ENCODE data around the gene CLDN4.
"Not testable (repeated sequence)": the region's sequence is repeated elsewhere in the genome, so short reads cannot be mapped to it uniquely, and the experiment has no call there.

Gene CLDN4

DNA sequence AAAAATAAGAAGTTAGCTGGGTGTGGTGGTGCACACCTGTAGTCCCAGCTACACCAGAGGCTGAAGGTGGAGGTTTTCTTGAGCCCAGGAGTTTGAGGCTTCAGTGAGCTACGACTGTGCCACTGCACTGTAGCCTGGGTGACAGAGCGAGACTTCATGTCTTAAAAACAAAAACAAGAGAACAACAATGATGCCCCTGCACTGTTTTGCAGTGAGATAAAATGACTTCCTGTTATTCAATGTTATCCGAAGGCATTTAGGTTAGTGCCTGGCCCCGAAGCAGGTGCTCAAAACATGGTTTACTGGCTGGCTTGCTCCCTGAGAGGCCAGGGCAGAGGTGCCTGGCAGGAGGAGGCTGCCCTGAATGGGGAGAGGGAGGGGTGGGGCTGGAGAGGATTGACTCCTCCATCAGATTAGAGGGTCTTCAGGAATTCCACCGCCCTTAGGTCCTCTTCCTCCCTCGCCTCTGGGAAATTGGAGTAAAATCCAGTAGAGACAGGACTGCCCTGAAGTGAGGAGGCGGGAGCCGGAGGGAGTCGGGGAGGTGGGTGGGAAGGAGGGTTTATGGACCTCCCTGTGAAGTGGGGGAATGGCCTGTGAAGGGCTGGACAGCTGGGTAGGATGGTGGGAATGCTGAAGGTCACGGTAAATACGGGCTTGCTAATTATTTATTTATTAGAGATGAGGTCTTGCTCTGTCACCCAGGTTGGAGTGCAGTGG, 6.8 kb upstream of the CLDN4 start:
- no peak for DNase-seq (ENCODE audit: low read depth, low spot score)

DNA sequence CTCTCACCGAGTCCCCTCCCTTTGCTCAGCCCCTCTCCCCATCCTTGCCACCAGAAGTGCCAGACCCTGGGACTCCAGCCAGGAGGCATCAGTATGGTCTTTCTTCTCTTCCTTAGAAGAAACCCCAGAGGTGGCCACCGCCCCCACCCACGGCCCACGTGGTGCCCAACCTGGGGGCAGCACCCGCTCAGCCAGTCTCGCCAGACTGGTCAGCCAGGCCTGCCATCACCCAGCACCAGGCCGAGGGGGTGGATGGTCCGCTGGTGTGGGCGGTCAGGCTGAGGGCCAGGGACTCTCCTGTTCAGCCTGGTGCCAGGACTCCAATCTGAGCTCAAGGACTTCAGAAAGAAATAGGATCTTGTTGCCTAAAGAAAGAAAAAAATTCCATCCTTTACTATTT, 5.8 kb upstream of the CLDN4 start:
- no peak for DNase-seq (ENCODE audit: low read depth, low spot score)

DNA sequence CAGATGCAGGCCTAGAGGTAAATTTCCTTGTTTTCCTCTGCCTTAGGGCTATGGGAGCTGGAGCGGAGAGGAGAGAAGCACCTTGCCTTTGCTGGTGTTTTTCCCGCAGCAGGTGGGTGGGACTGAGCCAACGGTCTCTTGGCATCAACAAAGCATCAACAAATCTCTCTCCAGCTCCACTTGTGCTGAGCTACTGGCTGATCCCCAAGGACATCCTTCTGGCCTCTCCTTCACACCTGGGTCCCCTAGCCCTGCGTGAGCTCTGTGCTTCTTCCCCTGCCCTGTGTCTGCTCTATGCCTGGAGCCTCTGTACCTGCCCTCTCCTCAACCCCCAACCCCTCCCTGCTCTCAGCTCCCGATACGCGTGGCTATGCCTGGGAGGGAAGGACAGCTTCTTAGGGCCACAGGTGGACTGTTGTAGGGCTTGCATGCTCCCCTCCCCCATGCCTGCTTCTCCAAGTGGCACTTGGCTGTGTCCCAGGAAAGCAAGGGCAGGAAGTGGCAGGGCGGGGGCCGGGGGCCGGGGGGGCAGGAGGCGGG, 3.2 kb upstream of the CLDN4 start:
- no peak for DNase-seq (ENCODE audit: low read depth, low spot score)

DNA sequence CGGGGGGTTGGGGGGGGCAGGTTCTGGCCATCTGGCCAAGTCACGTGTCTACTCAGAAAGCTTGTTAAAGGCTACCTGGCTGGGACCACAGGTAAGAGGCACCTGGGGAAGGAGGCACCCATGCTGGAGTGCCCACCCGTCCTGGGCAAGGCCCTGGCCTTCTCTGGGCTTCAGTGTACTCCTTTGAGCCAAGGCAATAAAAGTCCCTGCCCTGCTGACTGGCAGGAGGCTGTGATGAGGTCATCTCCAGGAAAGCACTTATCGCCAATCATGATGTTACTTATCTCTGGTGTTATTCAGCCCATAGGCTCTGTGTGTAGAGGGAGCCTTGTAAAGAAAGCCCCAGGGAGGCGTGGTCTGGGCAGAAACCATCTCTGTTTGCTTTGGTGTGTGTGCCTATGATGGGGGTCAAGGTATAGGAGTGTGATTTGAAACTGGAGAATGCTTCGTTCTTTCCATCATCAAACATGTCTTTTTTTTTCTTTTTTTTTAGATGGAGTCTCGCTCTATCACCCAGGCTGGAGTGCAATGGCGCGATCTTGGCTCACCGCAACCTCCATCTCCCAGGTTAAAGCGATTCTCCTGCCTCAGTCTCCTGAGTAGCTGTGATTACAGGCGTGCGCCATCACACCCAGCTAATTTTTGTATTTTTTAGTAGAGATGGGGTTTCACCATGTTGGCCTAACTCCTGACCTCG, 2.5 kb upstream of the CLDN4 start:
- no peak for DNase-seq (ENCODE audit: low read depth, low spot score)

DNA sequence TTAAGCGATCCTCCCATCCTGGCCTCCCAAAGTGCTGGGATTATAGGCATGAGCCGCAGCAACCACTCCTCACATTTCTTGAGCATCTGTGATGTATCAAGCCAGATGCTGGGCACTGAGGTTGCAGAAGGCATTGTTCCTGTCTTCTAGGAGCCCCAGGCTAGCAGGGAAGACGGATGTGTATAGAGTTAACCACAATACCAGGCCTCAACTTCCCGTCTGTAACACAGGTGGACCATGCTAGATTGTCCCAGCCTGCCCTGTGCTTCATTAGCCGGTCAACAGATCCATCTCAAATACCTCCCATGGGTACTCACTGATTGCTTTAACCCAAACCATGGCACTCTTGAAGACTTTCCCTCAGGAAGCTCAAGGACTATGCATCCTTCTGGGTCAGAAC, 1.8 kb upstream of the CLDN4 start:
- no peak for DNase-seq (ENCODE audit: low read depth, low spot score)

DNA sequence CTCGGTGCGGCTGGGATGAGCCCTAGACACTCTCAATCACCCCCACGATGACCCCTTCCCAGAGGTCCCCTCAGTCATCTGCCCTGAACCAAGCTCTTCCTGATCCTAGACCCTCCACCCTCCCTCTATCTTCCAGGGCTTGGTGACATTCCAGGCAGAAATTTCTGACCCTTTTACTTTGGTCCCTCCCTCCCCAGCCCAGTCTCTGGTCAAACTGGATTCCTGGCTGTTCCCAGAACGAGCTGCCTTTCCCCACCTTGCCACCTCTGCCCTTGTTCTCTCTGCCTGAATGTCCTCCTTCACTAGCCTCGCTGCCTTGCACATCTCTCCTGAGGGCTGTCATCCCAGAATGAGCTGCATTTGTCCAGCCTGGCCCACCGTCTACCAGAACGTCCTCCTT, 1.3 kb upstream of the CLDN4 start:
- no peak for DNase-seq (ENCODE audit: low read depth, low spot score)

DNA sequence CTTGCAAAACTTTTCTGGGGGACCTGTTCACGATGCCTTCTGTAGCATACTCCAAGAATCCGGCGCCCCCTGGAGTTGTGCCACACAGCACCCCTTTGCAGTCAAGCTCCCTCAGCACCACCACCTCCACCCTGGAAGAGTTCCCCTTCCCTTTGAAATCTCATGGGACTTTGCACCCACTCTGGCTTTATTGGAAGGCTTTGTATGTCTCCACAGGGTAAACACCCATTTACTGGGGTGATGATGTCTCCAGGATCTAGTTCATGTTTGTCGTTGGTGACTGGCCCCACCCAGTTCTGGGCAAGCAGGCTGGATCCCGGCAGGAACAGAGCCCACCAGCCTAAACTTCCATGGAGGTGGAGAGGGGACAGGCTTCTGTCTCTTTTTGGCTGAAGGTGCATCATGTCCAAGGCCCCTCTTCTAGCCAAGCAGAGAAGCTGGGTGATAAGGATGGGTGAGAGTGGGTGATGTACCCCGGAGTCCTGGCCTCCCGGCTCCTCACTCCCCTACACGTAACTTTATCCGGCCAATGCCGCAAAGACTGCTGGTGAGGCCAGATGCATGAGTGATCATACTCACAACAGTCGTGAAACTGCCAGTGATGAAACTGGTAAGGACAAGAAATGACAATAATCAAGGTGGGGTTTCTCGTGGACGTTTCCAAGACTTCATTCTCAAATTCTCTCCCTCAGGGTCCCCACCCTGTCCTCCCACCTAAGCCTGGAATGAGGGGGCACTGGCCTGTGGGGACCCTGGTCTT, 695 bp upstream of the CLDN4 start:
- DNase-seq (ENCODE audit: low read depth, low spot score), result no peak

DNA sequence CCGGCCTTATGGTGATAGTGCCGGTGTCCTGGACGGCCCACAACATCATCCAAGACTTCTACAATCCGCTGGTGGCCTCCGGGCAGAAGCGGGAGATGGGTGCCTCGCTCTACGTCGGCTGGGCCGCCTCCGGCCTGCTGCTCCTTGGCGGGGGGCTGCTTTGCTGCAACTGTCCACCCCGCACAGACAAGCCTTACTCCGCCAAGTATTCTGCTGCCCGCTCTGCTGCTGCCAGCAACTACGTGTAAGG, 713 bp downstream of the CLDN4 start:
- DNase-seq (ENCODE audit: low read depth, low spot score), result no peak

DNA sequence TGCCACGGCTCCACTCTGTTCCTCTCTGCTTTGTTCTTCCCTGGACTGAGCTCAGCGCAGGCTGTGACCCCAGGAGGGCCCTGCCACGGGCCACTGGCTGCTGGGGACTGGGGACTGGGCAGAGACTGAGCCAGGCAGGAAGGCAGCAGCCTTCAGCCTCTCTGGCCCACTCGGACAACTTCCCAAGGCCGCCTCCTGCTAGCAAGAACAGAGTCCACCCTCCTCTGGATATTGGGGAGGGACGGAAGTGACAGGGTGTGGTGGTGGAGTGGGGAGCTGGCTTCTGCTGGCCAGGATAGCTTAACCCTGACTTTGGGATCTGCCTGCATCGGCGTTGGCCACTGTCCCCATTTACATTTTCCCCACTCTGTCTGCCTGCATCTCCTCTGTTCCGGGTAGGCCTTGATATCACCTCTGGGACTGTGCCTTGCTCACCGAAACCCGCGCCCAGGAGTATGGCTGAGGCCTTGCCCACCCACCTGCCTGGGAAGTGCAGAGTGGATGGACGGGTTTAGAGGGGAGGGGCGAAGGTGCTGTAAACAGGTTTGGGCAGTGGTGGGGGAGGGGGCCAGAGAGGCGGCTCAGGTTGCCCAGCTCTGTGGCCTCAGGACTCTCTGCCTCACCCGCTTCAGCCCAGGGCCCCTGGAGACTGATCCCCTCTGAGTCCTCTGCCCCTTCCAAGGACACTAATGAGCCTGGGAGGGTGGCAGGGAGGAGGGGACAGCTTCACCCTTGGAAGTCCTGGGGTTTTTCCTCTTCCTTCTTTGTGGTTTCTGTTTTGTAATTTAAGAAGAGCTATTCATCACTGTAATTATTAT, 1.2 kb downstream of the CLDN4 start:
- no peak for DNase-seq (ENCODE audit: low read depth, low spot score)

DNA sequence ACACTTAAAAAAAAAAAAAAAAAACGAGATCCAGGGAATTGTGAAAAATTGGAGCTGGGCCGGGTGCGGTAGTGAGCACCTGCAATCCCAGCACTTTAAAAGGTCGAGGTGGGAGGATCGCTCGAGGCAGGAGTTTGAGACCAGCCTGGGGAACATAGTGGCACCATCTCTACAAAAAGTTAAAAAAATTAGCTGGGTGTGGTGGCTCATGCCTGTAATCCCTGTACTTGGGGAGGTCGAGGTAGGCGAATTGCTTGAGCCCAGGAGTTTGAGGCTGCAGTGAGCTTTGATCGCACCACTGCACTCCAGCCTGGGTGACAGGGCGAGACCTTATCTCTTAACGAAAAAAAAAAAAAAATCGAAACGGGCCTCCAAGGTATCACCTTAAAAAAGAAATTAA, 2.0 kb downstream of the CLDN4 start:
- no peak for DNase-seq (ENCODE audit: low read depth, low spot score)

DNA sequence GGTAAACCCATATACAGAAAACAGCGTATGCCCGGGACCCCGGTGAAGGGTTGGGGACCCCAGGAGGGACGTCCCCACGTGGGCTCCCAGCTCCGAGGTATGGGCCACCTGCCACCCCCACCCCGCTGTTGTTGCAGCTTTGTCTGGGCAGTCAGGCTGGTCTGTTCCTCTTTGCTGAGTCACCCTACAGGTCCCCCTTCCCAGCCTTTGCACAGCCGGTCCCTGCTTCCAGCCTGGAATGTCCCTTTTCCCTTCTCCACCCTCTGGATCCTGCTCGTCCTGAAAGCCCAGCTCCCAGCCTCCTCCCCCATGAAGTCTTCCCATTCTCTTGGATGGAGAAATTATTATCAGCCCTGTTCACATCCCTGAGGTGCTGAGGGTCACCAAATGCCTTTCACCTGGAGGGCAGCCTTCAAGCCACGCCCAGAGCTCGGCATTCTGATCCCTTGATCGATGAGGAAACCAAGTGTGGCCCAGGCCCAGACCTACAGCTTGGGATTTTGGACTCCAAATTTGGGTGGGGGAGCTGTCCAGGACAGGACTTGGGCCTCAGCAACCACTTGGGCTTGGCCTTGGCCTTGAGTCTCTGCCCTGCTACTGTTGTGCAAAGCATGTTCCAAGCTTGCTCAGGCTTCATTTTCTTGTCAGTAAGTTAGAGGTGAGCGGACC, 2.6 kb downstream of the CLDN4 start:
- no peak for DNase-seq (ENCODE audit: low read depth, low spot score)

DNA sequence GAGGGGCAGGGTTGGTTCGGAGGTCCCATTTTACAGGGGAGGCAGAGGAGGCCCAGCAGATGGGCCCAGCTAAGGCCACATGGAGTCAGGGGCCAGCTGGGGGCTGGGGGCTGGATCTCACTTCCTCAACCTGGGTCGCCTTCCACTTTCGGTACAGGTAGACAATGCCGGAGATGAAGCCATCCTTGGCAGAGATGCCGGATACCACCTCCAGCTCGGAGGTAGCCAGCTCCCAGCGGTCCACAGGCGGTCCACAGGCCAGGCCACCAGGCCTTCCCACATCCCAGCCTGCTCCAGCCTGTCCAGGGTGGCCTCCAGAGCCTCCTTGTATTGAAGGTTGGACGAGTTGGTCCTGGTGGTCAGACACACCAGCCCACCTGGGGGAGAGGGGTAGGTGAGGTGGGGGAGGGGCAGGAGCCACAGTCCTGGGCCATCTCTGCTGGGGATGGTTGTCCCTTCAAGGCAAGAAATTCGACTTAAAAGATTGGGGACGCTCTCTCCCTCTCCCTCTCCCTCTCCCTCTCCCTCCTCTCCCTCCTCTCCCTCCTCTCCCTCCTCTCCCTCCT, 3.9 kb downstream of the CLDN4 start:
- DNase-seq (ENCODE audit: low read depth, low spot score), result no peak

DNA sequence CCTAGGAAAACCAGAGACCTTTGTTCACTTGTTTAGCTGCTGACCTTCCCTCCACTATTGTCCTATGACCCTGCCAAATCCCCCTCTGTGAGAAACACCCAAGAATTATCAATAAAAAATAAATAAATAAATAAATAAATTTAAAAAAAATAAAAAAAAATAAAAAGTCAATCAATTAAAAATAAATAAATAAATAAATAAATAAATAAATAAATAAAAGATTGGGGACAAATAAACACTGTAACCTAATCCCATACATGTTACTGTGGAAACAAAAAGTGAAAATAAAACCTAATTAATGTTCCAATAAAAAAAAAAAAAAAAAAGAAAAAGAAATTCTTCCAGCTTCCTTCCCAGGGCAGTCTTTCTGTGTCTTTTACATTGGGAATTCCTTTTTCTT, 6.4 kb downstream of the CLDN4 start:
- not testable (repeated sequence) for DNase-seq (ENCODE audit: low read depth, low spot score)

DNA sequence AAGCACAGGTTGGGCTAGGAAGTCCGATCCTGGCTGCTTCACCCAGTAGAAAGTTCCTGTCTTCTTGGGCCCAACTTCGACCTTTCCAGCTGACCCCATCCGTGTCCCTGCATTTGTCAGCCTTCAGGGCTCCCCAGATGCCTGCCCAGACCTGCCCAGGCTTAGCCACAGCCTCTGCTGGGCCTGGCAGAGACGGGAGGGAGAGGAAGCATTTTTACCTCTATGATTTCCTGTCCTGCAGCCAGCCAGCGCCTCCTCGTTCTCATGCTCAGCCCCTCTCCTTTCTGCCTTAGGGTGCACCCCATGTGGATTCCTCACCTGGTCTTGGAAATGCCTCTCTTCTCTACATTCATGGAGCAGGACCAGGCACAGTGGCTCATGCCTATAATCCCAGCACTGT, 7.8 kb downstream of the CLDN4 start:
- no peak for DNase-seq (ENCODE audit: low read depth, low spot score)

DNA sequence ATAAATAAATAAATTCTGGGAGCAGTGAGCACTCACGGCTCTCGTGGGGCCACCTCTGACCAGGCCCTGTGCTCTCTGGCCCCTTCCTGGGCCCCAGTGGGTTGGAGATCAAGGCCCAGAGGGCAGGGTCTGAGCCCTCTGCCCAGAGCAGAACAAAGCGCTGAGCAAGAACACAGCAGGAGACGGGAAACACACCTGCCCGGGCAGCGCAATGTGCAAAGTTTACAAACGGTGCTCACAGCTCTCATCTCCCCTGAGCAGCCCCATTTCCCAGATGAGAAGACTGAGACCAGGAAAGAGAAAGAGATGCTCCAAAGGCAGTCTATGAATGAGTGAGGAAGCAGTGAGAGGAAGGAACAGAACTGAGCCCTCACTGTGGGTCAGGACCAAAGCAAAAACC, 8.5 kb downstream of the CLDN4 start:
- no peak for DNase-seq (ENCODE audit: low read depth, low spot score)

DNA sequence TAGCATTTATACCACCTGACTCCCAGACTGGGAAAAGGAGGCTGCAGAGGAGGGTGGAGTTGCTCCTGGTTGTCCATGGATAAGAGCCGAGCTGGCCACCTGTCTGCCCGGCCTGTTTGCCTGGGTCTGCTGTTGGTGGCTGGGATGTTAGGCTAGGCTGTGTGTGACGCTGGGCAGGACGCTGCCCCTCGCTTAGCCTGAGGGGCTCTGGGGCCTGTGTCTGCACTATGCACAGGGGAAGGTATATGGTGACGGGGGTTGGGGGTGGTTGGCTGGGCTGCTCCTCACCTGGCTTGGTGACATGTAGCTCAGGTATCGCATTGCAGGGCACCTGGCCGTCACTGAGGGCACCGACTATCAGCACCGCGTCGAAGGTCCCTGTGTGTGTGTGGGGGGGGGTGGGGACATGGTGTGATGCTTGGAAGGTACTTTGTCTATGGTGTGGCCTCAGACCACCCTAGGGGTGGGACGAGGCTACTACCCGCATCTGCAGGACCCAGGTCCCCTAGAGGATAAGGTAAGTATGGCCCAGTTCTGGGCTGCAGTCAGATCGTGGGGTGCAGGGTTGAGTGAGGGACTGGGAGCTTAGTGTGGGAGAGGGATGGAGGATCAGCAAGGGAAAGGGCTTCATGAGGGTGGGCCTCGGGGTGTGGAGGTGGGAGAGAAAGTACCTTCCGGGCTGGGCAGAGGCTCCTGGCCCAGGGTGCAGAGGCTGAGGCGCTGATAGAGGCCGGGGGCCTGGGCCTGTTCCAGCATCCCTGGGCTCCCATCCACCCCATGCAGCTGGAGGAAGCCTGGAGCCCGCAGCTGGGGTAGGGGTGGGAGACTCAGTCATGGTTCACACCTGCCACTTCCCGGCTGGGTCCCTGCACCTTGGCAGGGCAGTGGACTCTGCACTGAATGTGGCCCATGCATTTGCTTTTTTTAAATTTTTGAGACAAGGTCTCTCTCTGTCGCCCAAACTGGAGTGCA, 9.2 kb downstream of the CLDN4 start:
- DNase-seq (ENCODE audit: low read depth, low spot score), result no peak

DNA sequence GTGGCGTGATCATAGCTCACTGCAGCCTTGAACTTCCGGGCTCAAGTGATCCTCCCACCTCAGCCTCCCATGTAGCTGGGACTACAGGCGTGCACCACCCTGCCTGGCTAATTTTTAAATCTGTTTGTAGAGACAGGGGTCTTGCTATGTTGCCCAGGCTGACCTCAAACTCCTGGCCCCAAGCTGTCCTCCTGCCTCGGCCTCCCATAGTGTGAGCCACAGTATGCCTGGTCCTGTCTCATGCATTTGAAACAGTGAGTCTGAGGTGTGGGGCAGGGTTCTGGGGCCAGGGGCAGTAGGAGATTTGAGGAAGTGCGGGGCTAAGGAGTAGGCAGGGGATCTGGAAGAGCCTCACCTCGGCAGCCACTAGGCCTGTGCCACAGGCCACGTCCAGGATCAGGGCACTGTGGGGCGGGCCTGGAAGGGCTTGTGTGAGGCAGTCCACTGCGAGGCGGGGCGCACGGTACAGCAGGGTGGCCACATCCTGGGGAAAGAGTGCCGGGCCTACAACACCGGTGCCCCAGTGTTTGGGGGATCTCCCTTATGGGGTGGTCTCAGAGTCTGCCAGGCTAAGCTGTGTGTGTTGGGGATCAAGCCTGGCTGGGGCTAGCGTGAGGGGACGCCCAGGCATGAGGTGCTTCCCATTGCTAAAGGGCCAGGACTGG, 10.1 kb downstream of the CLDN4 start:
- no peak for DNase-seq (ENCODE audit: low read depth, low spot score)

DNA sequence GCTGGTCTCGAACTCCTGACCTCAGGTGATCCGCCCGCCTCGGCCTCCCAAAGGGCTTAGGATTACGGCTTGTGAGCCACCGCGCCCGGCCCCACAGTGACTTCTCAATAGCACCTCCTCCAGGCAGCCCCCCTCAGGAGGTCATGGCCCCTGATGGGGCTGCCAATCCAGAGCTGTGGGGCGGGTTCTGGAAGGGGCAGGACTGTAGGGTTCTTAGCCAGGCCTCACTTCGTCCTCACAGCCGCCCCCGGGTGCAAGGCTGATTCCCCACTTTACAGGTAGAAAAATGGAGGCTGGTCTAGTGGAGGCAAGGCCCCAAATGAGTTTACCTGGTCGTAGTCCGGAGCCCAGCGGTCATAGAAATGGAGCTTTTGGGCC, 10.9 kb downstream of the CLDN4 start:
- DNase-seq (ENCODE audit: low read depth, low spot score), result no peak
